Dermis microvascular lymphatic vessel endothelial cell (primary cell): Measurements from ENCODE around the gene IL1RAPL1. TPM values are rescaled to one million over a fixed set of nuclear protein-coding genes. Genes with fewer than 3 reads are reported as not detected.
"Not testable (repeated sequence)": the region's sequence is repeated elsewhere in the genome, so short reads cannot be mapped to it uniquely, and the experiment has no call there.

Experiments
- DNase-seq, 2 donors: peaks; one replicate each; pipeline versions ENCODE4 v3.0.0 to v3.0.0-alpha.2; 2010; ENCODE audit warnings: low read depth in 2 of 2
- total RNA-seq: library from RNA; depleted of rRNA; stranded (reverse); fragments of >200 nt; gene quantifications from 2 replicates; pipeline ENCODE4 v1.2.1, GENCODE V29; 2014

Gene IL1RAPL1
- total RNA-seq, 1 donor from 2014 or later: under 0.01 TPM

DNA sequence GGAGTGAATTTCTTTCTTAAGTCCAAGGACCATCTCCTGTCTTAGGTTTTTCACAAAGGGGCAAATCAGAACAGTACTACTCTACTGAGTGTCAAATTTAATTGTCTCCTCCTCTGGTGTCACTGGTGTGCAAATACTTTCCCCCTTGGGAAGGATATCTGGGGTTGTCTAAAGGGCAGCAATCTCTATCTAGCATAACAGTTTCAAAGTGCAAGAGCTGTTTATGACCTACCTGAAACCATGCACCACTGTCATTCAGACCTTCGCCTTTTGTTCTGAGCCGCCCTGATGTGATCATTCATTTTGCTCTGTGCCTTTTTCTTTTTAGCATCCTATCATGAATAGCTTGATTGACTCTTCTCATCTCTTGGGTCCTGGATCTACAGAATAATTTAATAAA is 39.3 kb downstream of the IL1RAPL1 start:
- no peak for DNase-seq

DNA sequence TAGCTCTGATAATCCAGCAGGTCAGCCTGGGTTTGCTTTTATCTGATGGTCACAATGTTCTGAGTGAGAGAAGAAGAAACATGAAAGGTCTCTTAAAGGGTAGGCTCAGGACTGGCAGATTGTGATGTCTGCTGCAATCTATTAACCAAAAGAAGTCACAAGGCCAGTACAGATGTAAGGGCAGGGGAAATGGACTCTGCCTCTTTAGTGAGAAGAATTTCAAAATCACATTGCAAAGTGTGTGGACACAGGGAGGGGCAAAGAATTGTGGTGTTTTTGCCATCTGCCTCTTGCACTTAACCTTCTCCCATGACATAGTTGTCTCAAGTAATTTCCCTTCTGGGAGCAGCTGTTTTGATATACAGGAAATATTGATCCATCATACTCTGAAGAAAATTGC is 40.9 kb downstream of the IL1RAPL1 start:
- DNase-seq: no peak

DNA sequence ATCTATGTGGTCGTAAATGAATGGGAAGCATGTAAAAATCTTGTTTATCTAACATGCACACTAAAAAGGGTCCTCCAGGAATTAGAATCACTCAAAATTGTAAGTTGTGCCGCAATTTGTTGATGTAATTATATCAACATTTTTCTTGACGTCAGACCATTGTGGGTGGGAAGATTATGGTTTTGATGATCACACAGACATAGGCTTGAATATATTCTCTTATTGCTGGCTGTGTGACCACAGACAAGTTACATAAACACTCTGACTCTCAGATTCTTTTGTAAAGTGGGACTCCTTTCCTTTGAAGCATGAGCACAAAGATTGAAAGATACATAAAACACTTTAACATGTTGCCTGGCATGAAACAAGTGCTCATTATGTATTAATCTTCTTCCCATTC is 51.5 kb downstream of the IL1RAPL1 start:
- DNase-seq: no peak

DNA sequence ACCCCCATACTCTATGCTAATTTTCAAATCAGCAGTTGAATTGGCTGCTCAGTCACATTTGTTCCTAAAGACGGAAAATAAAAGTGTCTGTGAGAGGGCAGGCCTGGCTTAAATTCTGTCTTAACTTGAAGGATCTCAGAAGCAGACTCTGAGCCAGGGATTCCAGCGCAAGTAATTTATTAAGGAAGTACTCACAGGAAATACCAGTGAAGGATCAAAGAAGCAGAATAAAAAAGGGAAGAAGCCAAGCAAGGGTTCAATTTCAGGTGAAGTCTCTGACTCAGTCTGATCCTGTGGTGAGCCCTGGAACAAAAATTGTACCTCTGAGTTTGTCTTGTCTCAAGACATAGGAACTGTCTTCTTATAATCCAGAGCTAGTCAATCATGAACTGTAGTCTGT is 52.2 kb downstream of the IL1RAPL1 start:
- DNase-seq: peak in 1 of 2 donors; percentile 0

DNA sequence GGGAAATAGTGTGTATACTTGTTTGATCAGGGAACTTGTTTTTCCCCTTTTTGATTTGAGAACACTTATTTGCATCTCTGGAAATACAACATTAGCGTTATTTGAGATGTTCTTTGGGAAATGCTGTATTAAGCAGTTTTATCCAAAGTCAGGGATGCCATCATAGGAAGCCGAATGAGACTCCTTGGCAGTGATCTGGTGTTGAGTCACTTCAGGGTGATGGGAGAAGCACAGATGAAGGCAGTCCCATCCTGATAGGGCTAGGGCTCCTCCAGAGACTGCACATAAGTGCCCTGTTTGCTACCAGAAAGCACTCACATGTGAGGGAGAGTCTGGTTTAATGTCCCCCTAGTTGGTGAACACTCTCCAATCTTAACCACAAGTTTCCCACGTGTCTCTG is 62.3 kb downstream of the IL1RAPL1 start:
- no peak for DNase-seq

DNA sequence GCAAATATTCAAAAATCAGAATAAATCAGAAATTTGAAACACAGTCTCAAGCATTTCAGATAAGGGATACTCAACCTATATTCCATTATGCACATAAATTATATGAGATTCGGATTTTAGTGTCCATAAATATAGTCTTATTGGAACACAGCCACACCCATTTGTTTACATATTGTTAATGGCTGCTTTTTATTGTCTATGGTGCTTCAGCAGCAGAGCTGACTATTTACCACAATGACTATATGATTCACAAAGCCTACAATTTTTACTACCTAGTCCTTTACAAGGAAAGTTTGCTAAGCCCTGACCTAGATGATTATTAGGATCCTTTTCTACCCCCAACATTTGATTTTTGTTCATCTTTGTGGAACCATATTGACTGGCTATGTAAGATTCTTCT is 63.9 kb downstream of the IL1RAPL1 start:
- no peak for DNase-seq

DNA sequence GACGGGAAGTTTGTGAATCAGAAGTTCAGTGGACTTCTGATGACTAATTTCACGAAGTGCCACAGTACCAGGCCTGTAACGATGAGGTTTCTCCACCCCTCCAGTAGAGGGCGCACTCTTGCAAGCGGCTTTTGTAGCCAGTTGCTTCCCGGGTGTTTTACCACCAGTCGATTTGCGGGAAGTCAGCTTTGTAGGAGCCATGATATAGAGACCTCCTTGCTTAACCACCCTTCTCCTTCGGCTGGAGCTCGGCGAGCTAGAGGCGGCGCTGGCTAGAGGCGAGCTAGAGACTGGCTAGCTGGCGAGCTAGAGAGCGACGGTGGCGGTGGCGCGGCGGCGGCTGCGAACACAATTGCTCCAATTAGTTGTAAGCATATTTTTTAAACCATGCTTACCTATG is 72.0 kb downstream of the IL1RAPL1 start:
- no peak for DNase-seq

DNA sequence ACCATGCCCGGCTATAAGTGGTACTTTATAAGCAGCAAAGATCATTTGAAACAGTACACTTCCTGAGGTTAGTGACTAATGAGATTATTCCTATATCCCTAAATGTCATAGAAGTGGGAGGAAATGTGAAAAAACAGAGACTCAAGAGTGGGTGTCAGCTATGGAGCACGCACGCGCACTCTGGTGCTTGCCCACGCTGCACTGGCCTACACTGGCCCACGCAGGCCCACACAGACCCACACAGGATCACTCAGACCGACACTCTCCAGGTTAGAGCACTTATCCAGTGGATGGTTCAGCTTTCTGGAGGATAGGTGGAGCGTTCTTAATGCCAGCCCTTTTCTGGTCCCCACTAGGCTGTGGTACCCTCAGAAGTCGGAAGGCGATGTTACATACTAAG is 78.5 kb downstream of the IL1RAPL1 start:
- DNase-seq: no peak

DNA sequence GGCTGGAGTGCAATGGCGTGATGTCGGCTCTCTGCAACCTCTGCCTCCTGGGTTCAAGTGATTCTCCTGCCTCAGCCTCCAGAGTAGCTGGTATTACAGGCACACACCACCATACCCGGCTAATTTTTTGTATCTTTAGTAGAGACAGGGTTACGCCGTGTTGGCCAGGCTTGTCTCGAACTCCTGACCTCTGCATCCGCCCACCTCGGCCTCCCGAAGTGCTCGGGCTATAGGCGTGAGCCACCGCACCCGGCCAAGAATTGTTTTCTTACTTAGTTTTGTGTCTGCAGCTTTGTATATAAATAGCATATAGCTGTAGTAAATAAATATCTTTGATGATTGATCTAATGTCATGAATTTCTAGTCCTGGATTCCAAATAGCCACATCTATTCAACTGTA is 81.1 kb downstream of the IL1RAPL1 start:
- no peak for DNase-seq

DNA sequence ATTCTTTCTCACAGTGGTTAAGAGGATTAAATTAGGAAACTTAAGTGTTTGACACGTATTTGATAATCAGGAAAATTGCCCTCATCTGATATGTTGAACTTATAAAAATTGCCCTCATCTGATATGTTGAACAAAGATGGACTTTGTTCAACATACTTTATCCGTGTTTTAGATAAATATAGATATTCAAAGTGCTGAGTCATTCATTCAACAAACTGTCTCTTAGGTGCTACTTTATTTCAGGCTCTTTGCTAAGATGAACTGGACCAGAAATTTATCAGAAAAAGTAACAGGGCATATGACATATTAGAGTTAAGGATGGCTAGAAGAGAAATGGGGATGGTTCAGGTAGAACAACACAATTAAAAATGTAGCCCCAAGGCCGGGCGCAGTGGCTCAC is 81.7 kb downstream of the IL1RAPL1 start:
- no peak for DNase-seq

DNA sequence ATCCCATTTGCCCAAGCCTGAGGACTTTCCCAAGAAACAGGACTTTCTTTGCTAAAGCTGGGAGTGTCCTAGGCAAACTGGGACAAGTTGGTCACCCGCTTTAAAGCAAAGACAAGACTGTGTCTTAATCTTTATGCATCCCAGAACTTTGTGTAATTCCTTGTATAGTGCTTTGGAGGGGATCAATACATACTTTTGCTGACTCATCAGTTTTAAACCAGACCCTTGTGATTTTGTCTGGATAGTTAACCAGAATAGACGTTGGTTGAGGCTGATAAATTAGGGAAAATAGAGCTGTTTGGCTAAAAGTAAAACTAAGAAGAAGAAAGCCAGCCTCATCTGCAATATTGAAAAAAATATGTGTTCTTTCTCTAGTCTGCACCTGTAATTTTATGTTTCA is 82.8 kb downstream of the IL1RAPL1 start:
- DNase-seq: no peak

DNA sequence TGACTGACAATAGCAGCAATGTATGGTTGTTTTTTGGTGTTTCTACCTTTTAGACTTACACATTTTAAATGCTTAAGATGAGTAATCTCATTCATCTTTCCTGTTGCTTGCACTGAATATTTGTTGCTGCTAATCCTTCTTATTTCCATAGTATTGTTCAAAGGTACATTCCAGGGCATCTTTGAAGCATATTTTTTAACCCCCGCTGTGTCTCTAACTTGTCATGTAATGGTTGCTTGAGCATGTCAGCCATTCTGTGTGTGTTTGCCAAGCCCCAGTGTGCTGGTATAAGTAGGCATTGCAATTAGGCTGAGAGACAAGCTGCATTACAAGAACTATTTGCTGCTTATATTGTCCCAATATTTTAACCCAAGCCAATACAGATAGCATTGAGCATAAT is 87.9 kb downstream of the IL1RAPL1 start:
- DNase-seq: no peak

DNA sequence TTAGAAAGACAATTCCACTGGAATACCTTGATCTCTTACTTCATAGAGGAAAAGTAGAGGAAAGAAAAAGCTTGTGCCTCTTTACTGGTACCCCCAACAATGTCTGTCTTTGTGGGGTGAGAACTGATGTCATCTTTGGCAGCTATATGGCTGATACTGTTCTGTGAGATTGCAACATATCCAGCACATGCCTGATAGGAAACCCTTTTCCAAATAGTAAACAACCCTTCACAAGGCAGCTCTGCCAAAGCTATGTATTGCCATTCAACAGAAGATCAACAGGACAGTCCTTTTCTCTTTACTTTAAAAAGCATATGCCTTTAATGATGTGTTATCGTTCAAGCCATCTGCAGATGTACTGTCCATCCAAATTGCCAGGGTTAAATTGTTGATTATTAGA is 105.9 kb downstream of the IL1RAPL1 start:
- DNase-seq: no peak

DNA sequence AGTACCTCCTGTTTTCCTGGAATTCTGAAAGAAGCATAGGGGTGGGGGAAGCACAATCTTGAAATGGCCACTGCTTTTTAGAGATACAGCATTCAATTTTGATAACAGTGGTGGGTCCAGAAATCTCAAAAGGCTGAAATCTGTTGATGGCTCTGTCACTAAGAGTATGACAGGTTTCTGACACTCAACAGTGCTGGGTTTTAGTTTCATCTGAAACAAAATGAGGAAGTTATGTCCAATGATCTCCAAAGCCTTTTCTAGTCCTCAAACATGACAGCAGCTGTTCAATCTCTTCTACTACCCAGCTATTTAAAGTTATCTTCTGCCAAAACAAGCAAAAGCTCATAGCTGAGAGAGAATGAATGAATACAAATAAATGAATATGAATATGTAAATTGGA is 110.5 kb downstream of the IL1RAPL1 start:
- DNase-seq: no peak

DNA sequence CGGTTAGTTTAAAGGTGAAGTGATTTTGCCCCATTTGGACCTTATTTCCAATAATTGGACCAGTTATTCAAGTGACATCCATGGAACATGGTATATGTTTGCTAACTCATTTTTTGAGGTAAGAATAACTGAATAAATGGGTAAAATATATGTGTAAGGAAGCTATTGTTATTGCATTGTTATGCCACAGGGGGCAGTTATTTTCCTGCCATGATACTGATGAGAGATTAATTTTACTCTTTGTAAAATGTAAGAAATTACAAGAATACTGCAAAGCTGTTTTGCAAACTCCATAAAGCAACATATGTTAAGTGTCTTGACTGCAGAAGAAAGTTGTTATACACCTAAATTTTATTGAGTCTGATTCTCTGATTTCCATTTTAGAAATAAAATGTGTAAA is 114.0 kb downstream of the IL1RAPL1 start:
- DNase-seq: no peak

DNA sequence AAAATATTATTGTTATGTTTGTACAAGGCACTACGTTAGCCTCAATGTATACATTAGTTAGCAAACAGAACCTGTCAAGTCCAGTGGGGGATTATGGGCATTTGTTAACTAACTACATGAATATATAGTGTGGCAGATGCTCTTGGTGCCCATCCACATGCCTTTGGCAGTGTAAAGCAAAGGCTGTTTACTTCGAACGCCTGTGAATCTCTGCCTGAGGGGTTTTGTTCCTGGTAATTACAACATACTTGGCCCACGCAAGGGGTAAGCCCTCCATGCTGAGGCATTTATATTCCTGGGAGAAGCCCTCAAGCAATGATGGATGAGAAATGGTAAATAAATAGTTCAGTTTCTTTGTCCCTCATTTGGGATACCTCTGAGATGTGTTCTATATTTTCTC is 119.7 kb downstream of the IL1RAPL1 start:
- no peak for DNase-seq

DNA sequence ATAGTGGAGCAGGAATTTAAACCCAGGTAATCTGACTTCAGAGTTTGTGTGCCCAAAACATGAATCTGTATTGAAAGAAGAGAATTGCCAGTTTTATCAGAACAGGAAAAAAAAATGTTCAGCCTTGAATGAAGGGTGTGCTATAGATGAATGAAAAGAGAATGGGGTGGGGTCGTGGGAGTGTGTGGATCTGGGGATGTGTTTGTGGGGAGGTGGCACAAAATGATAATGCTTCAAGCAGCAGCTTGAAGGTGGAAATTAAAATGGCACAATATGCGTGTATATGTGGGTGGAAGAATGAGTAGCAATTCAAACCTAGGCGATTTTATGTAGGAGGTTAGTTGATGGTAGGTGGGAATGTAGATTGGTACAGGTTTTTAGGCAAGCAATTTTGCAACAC is 122.2 kb downstream of the IL1RAPL1 start:
- DNase-seq: no peak

DNA sequence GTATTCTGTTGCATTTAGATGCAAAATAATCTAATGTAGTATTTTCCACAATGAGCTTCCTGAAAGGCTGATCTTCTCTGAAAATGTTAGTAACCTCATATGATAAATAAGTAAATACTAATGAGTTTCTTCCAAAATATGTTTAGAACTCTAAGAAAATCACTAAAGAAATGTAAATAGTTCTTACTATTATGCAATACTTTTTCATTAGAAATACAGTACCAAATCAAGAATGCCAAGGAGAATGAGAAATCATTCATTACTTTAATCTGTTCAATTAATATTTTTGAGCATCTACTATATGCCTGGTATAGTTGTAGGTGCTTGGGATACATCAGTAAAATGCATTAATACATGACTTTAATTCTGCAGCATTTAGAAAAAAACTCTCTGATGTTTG is 130.6 kb downstream of the IL1RAPL1 start:
- DNase-seq: no peak

DNA sequence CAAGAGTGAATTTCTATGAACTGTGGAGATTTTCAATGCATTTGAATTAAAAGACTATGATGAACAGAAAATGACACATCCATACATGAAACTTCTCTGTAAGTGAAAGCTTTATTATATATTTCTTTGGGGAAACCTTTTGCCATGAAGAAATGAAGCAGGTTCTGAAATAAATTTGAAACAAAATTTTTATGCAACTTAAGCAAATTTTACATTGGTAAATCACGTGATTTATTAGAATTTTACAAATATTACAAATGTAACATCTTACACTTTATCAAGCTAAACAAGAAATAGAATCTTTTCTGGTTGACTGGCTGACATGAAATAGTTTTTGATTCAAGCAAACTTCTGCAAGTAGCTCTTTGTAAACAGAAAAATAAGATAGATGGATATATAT is 131.2 kb downstream of the IL1RAPL1 start:
- DNase-seq: no peak

DNA sequence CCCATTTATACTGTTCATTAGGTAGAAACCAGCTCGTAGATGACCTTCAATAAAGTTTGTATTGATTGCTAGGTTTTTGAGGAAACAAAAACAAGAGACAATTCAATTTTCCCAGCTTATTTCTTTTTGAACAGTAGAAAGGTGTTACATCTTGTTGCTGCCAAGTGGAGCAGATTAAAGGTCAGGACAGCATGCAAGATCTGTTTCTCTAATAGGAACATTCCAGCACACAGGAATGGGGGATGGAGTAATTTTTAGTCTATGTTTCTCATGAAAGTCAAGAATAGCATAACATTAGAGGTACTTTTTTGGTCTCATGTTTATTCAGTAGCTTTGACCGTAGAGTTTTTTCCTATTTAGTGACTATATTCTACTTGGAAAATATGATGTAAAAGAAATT is 132.4 kb downstream of the IL1RAPL1 start:
- no peak for DNase-seq

DNA sequence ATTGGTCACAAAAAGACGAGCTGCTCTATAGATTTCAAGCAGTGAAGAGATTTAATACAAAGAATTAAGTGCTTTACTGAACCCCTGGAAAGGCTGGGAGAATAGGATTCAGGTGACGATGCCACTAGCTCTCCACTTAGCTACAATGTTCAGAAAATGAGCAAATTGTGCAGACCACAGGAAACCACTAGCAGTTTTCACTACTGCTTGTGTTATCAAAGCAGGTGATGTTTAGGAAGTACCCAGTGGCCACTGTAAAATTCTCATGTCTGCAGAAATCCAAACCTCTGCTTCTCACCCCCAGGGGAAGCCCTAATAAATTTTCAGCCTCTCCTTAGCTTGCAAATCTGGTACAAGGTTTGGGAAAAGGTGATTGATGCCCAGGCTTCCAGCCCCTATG is 165.1 kb downstream of the IL1RAPL1 start:
- DNase-seq: no peak

DNA sequence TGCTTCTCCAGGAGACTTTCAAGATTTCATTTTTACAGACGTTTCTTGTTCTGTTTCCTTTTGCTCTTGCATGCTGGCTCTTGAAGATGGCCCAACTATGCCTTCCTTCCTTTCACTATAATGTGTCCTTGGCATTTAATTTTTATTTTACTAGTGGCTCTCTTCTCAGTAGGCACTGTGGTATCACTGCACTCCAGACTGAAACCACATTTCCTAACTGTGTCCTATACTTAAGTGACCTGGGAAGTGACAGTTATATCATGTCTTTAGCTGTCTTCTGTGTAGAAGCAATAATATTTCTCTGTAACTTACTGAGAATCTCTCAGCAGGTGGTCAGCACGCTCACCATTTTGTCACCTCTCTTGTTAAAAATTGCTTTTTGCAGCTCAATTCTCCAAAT is 168.9 kb downstream of the IL1RAPL1 start:
- DNase-seq: no peak

DNA sequence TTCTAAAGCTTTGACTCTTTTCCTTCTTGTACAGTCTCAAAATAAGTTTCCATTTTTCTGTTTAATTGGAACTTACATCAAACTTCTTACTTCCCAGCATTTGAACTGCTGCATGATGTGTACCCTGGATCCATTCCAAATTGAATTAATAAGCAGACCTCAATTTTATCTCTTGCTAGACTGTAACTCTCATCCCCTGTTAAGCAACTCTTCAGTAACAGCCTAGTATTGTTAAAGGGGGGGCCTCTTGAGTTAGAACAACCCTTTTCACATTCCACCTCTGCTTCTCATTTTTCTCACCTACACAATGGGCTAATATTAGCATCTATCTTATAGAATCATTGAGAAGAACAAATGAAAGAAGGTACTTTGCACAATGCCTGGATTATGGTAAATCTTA is 169.4 kb downstream of the IL1RAPL1 start:
- no peak for DNase-seq

DNA sequence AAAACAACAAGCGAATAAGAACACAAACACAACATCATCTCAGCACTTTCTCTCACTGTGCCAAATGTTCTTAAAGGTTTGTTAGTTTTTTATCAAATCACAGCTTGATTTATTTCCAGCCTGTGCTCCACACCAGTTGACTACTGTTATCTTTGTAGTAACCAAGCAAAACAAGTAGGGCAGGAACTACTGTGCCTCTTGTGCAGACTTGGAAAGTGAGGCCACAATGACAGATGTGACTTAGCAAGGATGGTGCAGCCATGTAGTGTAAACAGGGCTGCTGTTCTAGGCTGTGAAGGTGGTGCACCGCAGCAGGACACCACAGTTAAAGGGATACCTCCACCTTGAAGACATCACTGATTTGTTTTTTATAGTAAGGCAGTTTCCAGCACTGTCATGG is 170.0 kb downstream of the IL1RAPL1 start:
- no peak for DNase-seq

DNA sequence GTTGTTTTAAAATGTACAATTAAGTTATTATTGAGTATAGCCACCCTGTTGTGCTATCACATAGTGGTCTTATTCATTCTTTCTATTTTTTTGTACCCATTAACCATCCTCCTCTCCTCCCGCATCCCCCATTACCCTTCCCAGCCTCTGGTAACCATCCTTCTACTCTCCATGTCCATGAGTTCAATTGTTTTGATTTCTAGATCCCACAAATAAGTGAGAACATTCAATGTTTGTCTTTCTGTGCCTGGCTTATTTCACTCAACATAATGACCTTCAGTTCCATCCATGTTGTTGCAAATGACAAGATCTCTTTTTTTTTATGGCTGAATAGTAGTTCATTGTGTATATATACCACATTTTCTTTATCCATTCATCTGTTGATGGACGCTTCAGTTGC is 179.3 kb downstream of the IL1RAPL1 start:
- not testable (repeated sequence) for DNase-seq
